ENCODE results near the gene MAP3K3.

- TF ChIP-seq CTCF (IDR thresholded peaks at IDR 0.05), result no peak
- no peak for TF ChIP-seq POLR2A (IDR thresholded peaks at IDR 0.05)
These were observed 22.6 kb downstream of the MAP3K3 start for GRCh38 chr17:63644846-63645245.

All from body of pancreas (tissue), 4 donors.